HepG2 (cell line): Measurements from ENCODE around the gene FNDC4. TPM values are rescaled to one million over a fixed set of nuclear protein-coding genes. Genes with fewer than 3 reads are reported as not detected.

Source experiments
- ARNT ChIP-seq: fragments of 450-650 bp; IDR thresholded peaks from 2 replicates; pipeline ENCODE4 v1.6.1; 2017
- DZIP1 ChIP-seq: sonication (generic); formaldehyde crosslinking; IDR thresholded peaks from 2 replicates; pipeline ENCODE4 v1.5.0; 2020; ENCODE audit warnings: mild to moderate bottlenecking, missing genetic modification reagents
- GRHL1 ChIP-seq: sonication (generic); formaldehyde crosslinking; conservative IDR thresholded peaks from 2 replicates; pipeline ENCODE4 v1.8.0; 2022; ENCODE audit warnings: missing genetic modification reagents
- HIC2 ChIP-seq: sonication (generic); formaldehyde crosslinking; IDR thresholded peaks from 2 replicates; pipeline ENCODE4 v1.9.0; 2022; ENCODE audit warnings: low read depth, missing genetic modification reagents
- HMGXB4 ChIP-seq, 2 experiments: sonication (generic) in 1 of 2; formaldehyde crosslinking in 1 of 2; IDR thresholded peaks; 2 replicates each; pipeline versions ENCODE4 v1.4.0 to v1.6.1; 2018 to 2020; ENCODE audit warnings: missing genetic modification reagents in 2 of 2, borderline replicate concordance in 1 of 2, low read depth in 1 of 2, mild to moderate bottlenecking in 1 of 2, missing biosample characterization in 1 of 2
- NR2F6 ChIP-seq, 2 experiments: IDR thresholded peaks; 2 replicates each; pipeline ENCODE4 v1.6.1; 2016; ENCODE audit warnings: antibody characterized with exemption in 1 of 2, mild to moderate bottlenecking in 1 of 2
- RFX5 ChIP-seq: IDR thresholded peaks from 2 replicates; pipeline ENCODE4 v1.6.1; 2011; ENCODE audit warnings: low read depth, low read length, improper control_type of control experiment
- SMAD1 ChIP-seq: sonication (generic); formaldehyde crosslinking; IDR thresholded peaks from 2 replicates; pipeline ENCODE4 v1.4.0; 2020; ENCODE audit warnings: missing genetic modification reagents, low read depth, mild to moderate bottlenecking, borderline replicate concordance
- SMAD9 ChIP-seq: sonication (generic); formaldehyde crosslinking; IDR thresholded peaks from 2 replicates; pipeline ENCODE4 v1.5.1; 2020; ENCODE audit warnings: mild to moderate bottlenecking, missing genetic modification reagents
- ZBTB25 ChIP-seq: IDR thresholded peaks from 2 replicates; pipeline ENCODE4 v1.6.1; 2018; ENCODE audit warnings: missing genetic modification reagents
- ZBTB3 ChIP-seq: sonication (generic); formaldehyde crosslinking; IDR thresholded peaks from 2 replicates; pipeline ENCODE4 v1.4.0; 2020; ENCODE audit warnings: low read depth, mild to moderate bottlenecking, moderate library complexity, missing genetic modification reagents, borderline replicate concordance
- ZBTB39 ChIP-seq: sonication (generic); formaldehyde crosslinking; IDR thresholded peaks from 2 replicates; pipeline ENCODE4 v1.5.0; 2020; ENCODE audit warnings: missing genetic modification reagents
- ZNF296 ChIP-seq: sonication (generic); formaldehyde crosslinking; conservative IDR thresholded peaks from 2 replicates; pipeline ENCODE4 v1.5.0; 2020; ENCODE audit warnings: mild to moderate bottlenecking, missing genetic modification reagents
- ZNF326 ChIP-seq: sonication (generic); formaldehyde crosslinking; IDR thresholded peaks from 2 replicates; pipeline ENCODE4 v1.4.0; 2020; ENCODE audit warnings: missing genetic modification reagents, borderline replicate concordance
- ZNF672 ChIP-seq: sonication (generic); formaldehyde crosslinking; IDR thresholded peaks from 2 replicates; pipeline ENCODE4 v1.8.1; 2022; ENCODE audit warnings: missing genetic modification reagents
- ZNF776 ChIP-seq: sonication (generic); formaldehyde crosslinking; IDR thresholded peaks from 2 replicates; pipeline ENCODE4 v1.4.0; 2020; ENCODE audit warnings: mild to moderate bottlenecking, missing genetic modification reagents
- ZSCAN12 ChIP-seq: sonication (generic); formaldehyde crosslinking; IDR thresholded peaks from 2 replicates; pipeline ENCODE4 v1.9.0; 2021; ENCODE audit warnings: mild to moderate bottlenecking, missing genetic modification reagents
- polyA plus RNA-seq, 8 experiments: library from polyadenylated mRNA; depleted of rRNA in 3 of 8; stranded (reverse) in 7 of 8; unstranded in 1 of 8; fragments of >200 nt; fragmentation: Illumina TruSeq in 4 of 8; extraction: Trizol in 4 of 8; gene quantifications; 2 replicates each; pipeline versions ENCODE4 v1.2.1 to v1.2.3, GENCODE V29; 2011 to 2016; ENCODE audit warnings: low read depth in 4 of 8, missing spikeins in 1 of 8, mixed read lengths in 1 of 8; ENCODE audit not compliant: insufficient read depth in 1 of 8
- total RNA-seq, 5 experiments: library from RNA; depleted of rRNA; stranded (reverse); fragments of >200 nt; fragmentation: Illumina TruSeq; extraction: Trizol; gene quantifications; 2 replicates each; pipeline ENCODE4 v1.2.3, GENCODE V29; 2016; ENCODE audit warnings: low read depth in 1 of 5

Gene FNDC4
- total and polyA plus RNA-seq, 2 of the 13 experiments (the other 11 are each of a cell fraction or from before 2014, with no cell fraction given) = 9.0 to 17.4 TPM

- TF ChIP-seq DZIP1 (CRISPR knock-in tag) (no peak; the same call in 1 of the 2 replicates), ZNF296 (CRISPR knock-in tag) (no peak), ZNF326 (no peak), ARNT (no peak), ZNF776 (CRISPR knock-in tag) (peak; percentile 79; the same call in 1 of the 2 replicates), NR2F6 (IDR thresholded peaks at IDR 0.05) (no peak), NR2F6 (CRISPR knock-in tag; IDR thresholded peaks at IDR 0.05) (no peak), HIC2 (no peak), ZBTB39 (CRISPR knock-in tag) (no peak), RFX5 (no peak), ZBTB3 (CRISPR knock-in tag) (no peak), GRHL1 (CRISPR knock-in tag) (no peak), ZSCAN12 (no peak), HMGXB4 (CRISPR knock-in tag; IDR thresholded peaks at IDR 0.05; ENCODE audit: borderline replicate concordance in 1 of 2, low read depth in 1 of 2) (peak; percentile 38 to 40; a peak in 2 of 4 replicates), SMAD1 (CRISPR knock-in tag) (no peak), ZNF672 (CRISPR knock-in tag) (no peak), ZBTB25 (CRISPR knock-in tag) (peak; percentile 20; the same call in 1 of the 2 replicates), SMAD9 (no peak)
These were observed 586 bp downstream of the FNDC4 start (continued) for GRCh38 chr2:27494284-27494943.
